Pancreas (tissue), 10 donors: Measurements from ENCODE around the gene CRISPLD2. TPM values are rescaled to one million over a fixed set of nuclear protein-coding genes. Genes with fewer than 3 reads are reported as not detected.
A peak's percentile ranks its signal among the peaks of the same experiment; 100 is the strongest.

Experiments used
- ATAC-seq, 4 donors: fragments of 200-7000 bp; cut with Tn5 transposase; one replicate each; pipeline versions ENCODE4 v1.8.0 to v1.9.1; 2020; ENCODE audit warnings: mild to moderate bottlenecking in 4 of 4, moderate library complexity in 4 of 4
- DNase-seq, 6 donors: peaks; one replicate each; pipeline ENCODE4 v3.0.0-alpha.2; 2020
- FAIRE-seq: peaks from 2 replicates; lab custom pipeline; 2012; peaks lifted over from hg19 to GRCh38; lab: Jason Lieb, UNC
- H3K27ac ChIP-seq, 4 donors: fragments of 200-600 bp; sonication (generic); 1 replicate in 3 of 4; 2 replicates in 1 of 4; pipeline versions ENCODE4 v1.5.0 to v1.8.0; 2020
- H3K27me3 ChIP-seq, 4 donors: fragments of 200-600 bp; one replicate each; pipeline ENCODE4 v1.8.0; 2021
- H3K36me3 ChIP-seq, 3 donors: fragments of 200-600 bp; sonication (generic) in 1 of 3; one replicate each; pipeline versions ENCODE4 v1.5.0 to v1.8.0; 2020 to 2021
- H3K4me1 ChIP-seq, 3 donors: fragments of 200-600 bp; one replicate each; pipeline ENCODE4 v1.8.0; 2021
- H3K4me3 ChIP-seq, 4 donors: fragments of 200-600 bp; sonication (generic) in 2 of 4; one replicate each; pipeline versions ENCODE4 v1.5.0 to v1.8.0; 2020 to 2021
- H3K9me3 ChIP-seq, 4 donors: fragments of 200-600 bp; one replicate each; pipeline ENCODE4 v1.8.0; 2021
- WGBS, 2 donors: extraction: QIAGEN DNeasy Blood & Tissue Kit; methylation state at CpG; one replicate each; pipeline ENCODE4 v1.1.7; 2013; 5-methylcytosine and 5-hydroxymethylcytosine counted together
- intact Hi-C, 3 donors: fragments of 100-400 bp; cut with DNase I; formaldehyde crosslinking; loops; one replicate each; pipeline versions ENCODE4 v1.11.1 to v1.14.2; 2022
- polyA plus RNA-seq, 2 donors: library from polyadenylated mRNA; stranded (reverse); fragments of 200-250 nt; gene quantifications; one replicate each; pipeline ENCODE4 v1.2.3, GENCODE V29; 2013
- total RNA-seq, 6 donors: library from RNA; stranded (reverse); fragmentation: NEBNext Ultra II Directional in 4 of 6; extraction: Animal tissue kit (Norgen Biotek cat#: 25700) in 4 of 6; gene quantifications; one replicate each; pipeline versions ENCODE4 v1.2.1 to v1.2.4, GENCODE V29; 2021 to 2023
- TF ChIP-seq, protein P1 (sequence below), 4 donors: fragments of 200-600 bp; sonication (generic) in 3 of 4; IDR thresholded peaks; one replicate each; pipeline versions ENCODE4 v1.5.0 to v1.8.0; 2021; ENCODE audit warnings: antibody characterized with exemption in 4 of 4
- donor health status: healthy with polysubstance abuse.
- donor health status: DM: no; HTN: no; CAD: no; lungs with moderate emphysema.
- donor health status: DM: no; HTN: no; CAD: no.
- donor health status: control.
- donor health status: control.
- donor health status: Bipolar disorder and iron deficiency.
- donor health status: DM: yes; HTN: yes; CAD: no.
- donor health status: DM: no; HTN: no; CAD: no.
- donor health status: DM: no; HTN: no; CAD: no.
- donor health status: DM: yes; HTN: yes; CAD: no.

The CRISPLD2 gene
- total and polyA plus RNA-seq, 8 donors = 4.1 to 40.2 (median 14.1) TPM

DNA sequence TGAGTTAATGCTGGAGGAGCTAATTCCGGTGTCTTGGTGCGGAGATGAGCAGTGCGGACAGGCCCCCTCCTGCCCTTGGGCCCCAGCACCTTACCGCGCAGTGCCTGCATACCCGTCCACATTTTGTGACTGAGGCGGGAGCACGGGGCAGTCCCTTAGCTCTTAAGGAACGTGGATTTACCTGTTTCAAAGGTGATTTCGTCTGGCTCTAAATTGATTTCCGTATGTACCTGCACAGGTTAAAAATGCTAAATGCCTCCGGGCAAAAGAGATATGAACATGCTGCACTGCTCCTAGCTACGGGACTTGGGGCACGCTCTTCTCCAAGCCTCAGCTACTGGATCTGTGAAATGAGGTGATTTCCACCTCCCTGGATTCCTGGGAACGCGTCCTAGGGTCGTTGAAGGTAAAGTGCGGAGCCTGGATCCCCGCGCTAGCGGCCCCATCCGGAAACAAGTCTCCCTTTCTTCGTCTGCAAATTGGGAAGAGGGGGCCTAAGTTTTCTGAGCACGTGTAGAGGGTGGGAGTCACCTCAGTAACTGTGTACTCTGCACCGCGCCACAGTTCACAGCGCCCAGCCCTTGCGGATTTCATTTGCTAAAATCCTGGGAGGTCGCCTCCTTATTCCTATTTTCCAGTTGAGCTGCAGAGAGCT is 669 bp upstream of the CRISPLD2 start:
- WGBS, 2 donors = 27 to 33% methylated on average over 29 of the region's 29 CpGs
- Histone ChIP-seq H3K4me1 (no peaks in the 10 kb centered on the region), H3K27ac (no peak overlapping the region), H3K36me3 (no peaks in the 10 kb centered on the region), H3K4me3 (peak overlapping the region in 1 of 4 donors; percentile 33), H3K9me3 (no peaks in the 10 kb centered on the region), H3K27me3 (no peaks in the 10 kb centered on the region)
- TF ChIP-seq, protein P1, sequence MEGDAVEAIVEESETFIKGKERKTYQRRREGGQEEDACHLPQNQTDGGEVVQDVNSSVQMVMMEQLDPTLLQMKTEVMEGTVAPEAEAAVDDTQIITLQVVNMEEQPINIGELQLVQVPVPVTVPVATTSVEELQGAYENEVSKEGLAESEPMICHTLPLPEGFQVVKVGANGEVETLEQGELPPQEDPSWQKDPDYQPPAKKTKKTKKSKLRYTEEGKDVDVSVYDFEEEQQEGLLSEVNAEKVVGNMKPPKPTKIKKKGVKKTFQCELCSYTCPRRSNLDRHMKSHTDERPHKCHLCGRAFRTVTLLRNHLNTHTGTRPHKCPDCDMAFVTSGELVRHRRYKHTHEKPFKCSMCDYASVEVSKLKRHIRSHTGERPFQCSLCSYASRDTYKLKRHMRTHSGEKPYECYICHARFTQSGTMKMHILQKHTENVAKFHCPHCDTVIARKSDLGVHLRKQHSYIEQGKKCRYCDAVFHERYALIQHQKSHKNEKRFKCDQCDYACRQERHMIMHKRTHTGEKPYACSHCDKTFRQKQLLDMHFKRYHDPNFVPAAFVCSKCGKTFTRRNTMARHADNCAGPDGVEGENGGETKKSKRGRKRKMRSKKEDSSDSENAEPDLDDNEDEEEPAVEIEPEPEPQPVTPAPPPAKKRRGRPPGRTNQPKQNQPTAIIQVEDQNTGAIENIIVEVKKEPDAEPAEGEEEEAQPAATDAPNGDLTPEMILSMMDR (IDR thresholded peaks at IDR 0.05) = no peak
- intact Hi-C loops = no loop called here
- no peak for DNase-seq
- peak in 2 of 4 donors; percentile 4 to 10 for ATAC-seq
- no peak for FAIRE-seq

DNA sequence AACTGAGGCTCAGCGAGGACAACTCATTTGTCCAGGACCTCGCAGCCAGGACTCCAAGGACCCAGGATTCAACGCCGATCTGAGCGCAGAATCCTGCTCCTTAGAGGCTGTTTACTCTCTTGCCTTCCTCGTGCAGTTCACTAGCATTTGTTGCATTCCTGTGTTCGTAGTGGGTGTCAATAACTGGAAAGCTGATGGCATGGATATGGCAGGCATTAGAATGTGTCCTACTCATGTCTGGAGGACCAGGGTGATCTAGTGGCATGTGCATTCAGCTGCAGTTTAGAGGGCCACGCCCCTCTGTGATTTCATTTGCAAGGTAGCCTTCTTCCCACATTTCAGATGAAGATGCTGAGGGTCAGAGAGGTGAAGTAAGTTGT is 510 bp downstream of the CRISPLD2 start:
- H3K4me3 ChIP-seq = peak overlapping the region in 3 of 4 donors; percentile 1 to 33 (median 33)
- DNase-seq (no peak), ATAC-seq (no peak), FAIRE-seq (no peak)
- no peak overlapping the region for H3K27ac ChIP-seq
- no peaks in the 10 kb centered on the region for H3K36me3 ChIP-seq
- H3K9me3 ChIP-seq = no peaks in the 10 kb centered on the region
- H3K27me3 ChIP-seq = no peaks in the 10 kb centered on the region
- TF ChIP-seq, protein P1 (IDR thresholded peaks at IDR 0.05) = no peak
- intact Hi-C loops = no loop called here
- no peaks in the 10 kb centered on the region for H3K4me1 ChIP-seq
- WGBS, 2 donors = 37 to 42% methylated on average over 8 of the region's 8 CpGs

- DNase-seq = no peak
- WGBS, 2 donors = 62 to 70% methylated on average over 12 of the region's 12 CpGs
- no peak for FAIRE-seq
- TF ChIP-seq, protein P1 (IDR thresholded peaks at IDR 0.05) = no peak
- H3K36me3 ChIP-seq = no peaks in the 10 kb centered on the region
- H3K4me3 ChIP-seq = peak overlapping the region in 3 of 4 donors; percentile 1 to 33 (median 33)
- H3K27me3 ChIP-seq = no peaks in the 10 kb centered on the region
- H3K4me1 ChIP-seq = no peaks in the 10 kb centered on the region
- H3K9me3 ChIP-seq = no peaks in the 10 kb centered on the region
- no peak overlapping the region for H3K27ac ChIP-seq
- intact Hi-C loops = no loop called here
- no peak for ATAC-seq
Measured at GRCh38 chr16:84820771-84821170, 986 bp downstream of the CRISPLD2 start.

GRCh38 chr16:84821179-84821578 is 1.4 kb downstream of the CRISPLD2 start:
- TF ChIP-seq, protein P1 (IDR thresholded peaks at IDR 0.05) = no peak
- Histone ChIP-seq H3K4me1 (no peaks in the 10 kb centered on the region), H3K27ac (no peak overlapping the region), H3K4me3 (peak overlapping the region in 2 of 4 donors; percentile 33), H3K27me3 (no peaks in the 10 kb centered on the region), H3K36me3 (no peaks in the 10 kb centered on the region), H3K9me3 (no peaks in the 10 kb centered on the region)
- DNase-seq = no peak
- intact Hi-C loops = no loop called here
- 76 to 89% methylated on average over 9 of the region's 9 CpGs for WGBS, 2 donors
- ATAC-seq = no peak
- no peak for FAIRE-seq
